ENCODE measurements around the gene PTPN18.

PTPN18 gene

DNA sequence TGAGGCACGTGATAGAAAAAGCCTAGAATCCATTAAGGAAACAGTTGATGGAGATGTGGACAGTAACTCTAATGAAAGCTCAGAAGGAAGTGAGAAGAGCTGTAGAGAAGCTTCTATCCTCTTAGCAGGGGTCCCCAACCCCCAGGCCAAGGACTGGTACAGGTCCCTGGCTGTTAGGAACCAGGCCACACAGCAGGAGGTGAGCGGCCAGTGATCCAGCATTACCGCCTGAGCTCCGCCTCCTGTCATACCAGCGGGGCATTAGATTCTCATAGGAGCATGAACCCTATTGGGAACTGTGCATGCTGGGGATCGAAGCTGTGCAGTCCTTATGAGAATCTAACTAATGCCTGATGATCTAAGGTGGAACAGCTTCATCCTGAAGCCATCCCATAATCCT is 21.8 kb upstream of the PTPN18 start:
- Histone ChIP-seq H3K27me3 (ENCODE audit: control insufficient read depth, insufficient read depth, low read length) (no peaks in the 10 kb centered on the region), H3K36me3 (ENCODE audit: control insufficient read depth, insufficient read depth, low read length) (peaks cover 6% of the 10 kb centered on the region)

DNA sequence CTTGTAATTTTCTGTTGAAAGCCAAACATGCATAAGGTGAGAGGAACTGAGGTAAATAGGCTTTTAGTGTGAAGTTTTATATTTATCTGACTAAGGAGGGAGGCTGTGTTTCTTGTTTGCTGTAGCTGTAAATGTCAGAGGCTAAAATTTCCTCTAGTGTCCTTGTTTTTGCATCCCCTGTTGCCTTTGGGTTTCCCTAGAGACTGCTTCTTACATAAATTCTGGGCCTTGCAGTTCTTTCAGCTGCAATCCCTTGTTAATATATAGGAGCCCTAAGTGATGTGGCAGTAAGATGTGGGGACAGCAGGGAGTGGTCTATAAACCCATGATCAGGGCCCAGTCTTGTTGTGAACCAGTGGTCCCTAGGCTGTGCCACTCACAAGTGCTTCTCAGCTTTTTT is 20.6 kb upstream of the PTPN18 start:
- H3K27ac ChIP-seq (ENCODE audit: low read depth, low read length) = no peak overlapping the region
- no peaks in the 10 kb centered on the region for H3K4me1 ChIP-seq (ENCODE audit: control insufficient read depth, insufficient read depth, low read length)
- no peaks in the 10 kb centered on the region for H3K27me3 ChIP-seq (ENCODE audit: control insufficient read depth, insufficient read depth, low read length)
- peaks cover 6% of the 10 kb centered on the region for H3K36me3 ChIP-seq (ENCODE audit: control insufficient read depth, insufficient read depth, low read length)
- H3K9ac ChIP-seq (ENCODE audit: low read length) = no peak overlapping the region
- no peak overlapping the region for H3K4me3 ChIP-seq (ENCODE audit: low read length)

More for the DNA sequence above, 21.8 kb upstream of the PTPN18 start:
- H3K4me1 ChIP-seq (ENCODE audit: control insufficient read depth, insufficient read depth, low read length) = no peaks in the 10 kb centered on the region
- no peak overlapping the region for H3K27ac ChIP-seq (ENCODE audit: low read depth, low read length)
- H3K4me3 ChIP-seq (ENCODE audit: low read length) = no peak overlapping the region
- H3K9ac ChIP-seq (ENCODE audit: low read length) = no peak overlapping the region

DNA sequence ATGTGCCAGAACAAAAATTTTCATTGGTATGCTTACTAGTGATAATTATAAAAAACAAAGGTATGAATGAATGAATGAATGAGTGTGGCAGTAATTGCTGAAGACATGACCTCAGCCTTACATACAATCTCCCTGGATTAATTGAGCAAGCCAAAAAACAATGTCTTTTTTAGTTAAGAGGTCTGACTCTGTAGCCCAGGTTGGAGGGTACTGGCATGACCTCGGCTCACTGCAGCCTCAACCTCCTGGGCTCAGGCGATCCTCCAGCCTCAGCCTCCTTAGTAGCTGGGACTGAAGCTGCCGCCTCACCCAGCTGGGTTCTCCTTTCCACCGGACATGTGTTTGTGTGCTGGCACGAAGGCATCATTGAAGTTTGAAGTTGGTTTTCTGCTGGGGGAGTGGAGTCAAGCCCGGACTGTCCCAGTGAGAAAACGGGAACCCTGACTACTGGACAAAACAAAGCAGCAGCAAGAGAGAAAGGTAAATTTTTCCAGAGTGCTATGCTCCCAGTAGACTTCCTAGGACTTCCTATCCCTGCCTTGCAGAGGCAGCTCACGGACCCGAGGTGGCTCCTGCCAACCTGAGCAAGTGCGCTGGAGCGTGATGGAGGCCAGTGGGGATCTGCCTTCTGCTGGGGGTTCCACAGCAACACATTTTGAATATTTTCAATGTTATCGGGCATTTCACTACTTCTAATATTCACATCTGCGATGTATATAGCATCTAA is 19.5 kb upstream of the PTPN18 start:
- Histone ChIP-seq H3K27ac (ENCODE audit: low read depth, low read length) (no peak overlapping the region), H3K9ac (ENCODE audit: low read length) (no peak overlapping the region)

DNA sequence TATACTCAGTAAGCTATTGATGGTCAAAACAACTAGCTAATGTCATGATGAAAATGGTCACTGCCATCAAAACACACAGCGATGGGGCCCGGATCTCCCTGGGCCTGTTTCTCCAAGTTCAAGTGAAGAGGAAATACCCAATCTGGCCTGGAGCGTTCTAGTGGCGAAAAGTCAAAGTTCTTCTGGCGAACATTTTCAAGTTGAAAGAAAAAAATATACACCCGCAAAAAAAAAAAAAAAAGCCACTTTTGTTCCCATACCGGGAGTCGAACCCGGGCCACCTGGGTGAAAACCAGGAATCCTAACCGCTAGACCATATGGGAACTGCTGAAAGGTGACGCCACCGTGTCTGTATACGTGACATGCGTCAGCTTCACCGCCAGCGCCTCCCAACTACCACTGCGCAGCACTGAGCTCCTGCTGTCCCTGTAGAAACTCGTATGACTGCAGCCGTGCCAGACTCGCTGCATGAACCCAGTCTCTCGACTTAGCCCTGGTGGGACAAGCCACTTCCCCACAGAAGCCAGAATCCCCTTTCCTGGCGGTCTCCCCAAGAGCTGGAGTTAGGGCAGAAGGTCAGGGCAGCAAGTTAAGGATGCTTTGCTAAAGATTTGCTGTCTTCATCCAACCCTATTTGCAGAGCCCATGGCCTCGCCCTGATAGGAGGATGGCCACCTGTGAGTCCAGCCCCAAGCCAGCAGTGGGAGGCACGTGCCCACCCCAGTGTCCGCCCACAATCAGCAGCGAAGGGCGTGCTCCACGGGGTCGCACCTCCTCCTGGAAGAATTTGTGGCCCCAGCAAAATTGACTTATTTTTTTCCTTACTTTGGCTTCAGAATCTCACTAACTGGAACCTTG is 18.8 kb upstream of the PTPN18 start:
- H3K27me3 ChIP-seq (ENCODE audit: control insufficient read depth, insufficient read depth, low read length) = no peaks in the 10 kb centered on the region
- peaks cover 6% of the 10 kb centered on the region for H3K36me3 ChIP-seq (ENCODE audit: control insufficient read depth, insufficient read depth, low read length)
- no peaks in the 10 kb centered on the region for H3K4me1 ChIP-seq (ENCODE audit: control insufficient read depth, insufficient read depth, low read length)
- H3K9ac ChIP-seq (ENCODE audit: low read length) = no peak overlapping the region
- H3K27ac ChIP-seq (ENCODE audit: low read depth, low read length) = no peak overlapping the region
- peak overlapping the region; percentile 25 for H3K4me3 ChIP-seq (ENCODE audit: low read length)

More for the DNA sequence above, 19.5 kb upstream of the PTPN18 start:
- Histone ChIP-seq H3K4me3 (ENCODE audit: low read length) (no peak overlapping the region), H3K27me3 (ENCODE audit: control insufficient read depth, insufficient read depth, low read length) (no peaks in the 10 kb centered on the region), H3K36me3 (ENCODE audit: control insufficient read depth, insufficient read depth, low read length) (peaks cover 6% of the 10 kb centered on the region), H3K4me1 (ENCODE audit: control insufficient read depth, insufficient read depth, low read length) (no peaks in the 10 kb centered on the region)

DNA sequence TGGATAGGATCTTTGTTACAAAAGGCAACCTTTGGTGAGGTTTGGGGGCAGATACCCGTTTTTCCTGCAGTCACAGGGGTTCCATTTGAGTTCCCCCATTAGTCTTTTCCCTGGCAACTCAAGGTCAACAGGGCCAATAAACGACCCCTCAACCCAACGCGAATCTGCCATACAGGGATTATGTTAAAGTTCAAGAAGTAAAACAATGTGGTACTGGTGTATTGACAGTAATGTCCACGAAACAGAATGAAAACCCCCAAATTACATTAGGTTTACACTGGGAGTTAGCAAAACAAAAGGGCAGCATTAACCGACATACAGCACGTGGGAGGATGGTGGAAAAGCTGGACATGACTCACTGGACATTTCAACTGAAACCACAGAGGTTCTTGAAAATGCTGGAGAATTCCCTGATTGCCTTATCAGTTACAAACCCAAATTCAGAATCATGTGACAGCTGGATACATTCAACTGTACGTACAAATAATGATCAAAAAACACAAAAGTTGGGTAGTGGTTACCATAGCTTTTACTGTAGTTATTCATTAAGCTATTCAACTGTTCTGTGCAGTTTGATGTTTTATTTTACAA is 18.0 kb upstream of the PTPN18 start:
- Histone ChIP-seq H3K4me3 (ENCODE audit: low read length) (no peak overlapping the region), H3K36me3 (ENCODE audit: control insufficient read depth, insufficient read depth, low read length) (peaks cover 6% of the 10 kb centered on the region), H3K27ac (ENCODE audit: low read depth, low read length) (no peak overlapping the region), H3K9ac (ENCODE audit: low read length) (no peak overlapping the region), H3K27me3 (ENCODE audit: control insufficient read depth, insufficient read depth, low read length) (no peaks in the 10 kb centered on the region), H3K4me1 (ENCODE audit: control insufficient read depth, insufficient read depth, low read length) (no peaks in the 10 kb centered on the region)

DNA sequence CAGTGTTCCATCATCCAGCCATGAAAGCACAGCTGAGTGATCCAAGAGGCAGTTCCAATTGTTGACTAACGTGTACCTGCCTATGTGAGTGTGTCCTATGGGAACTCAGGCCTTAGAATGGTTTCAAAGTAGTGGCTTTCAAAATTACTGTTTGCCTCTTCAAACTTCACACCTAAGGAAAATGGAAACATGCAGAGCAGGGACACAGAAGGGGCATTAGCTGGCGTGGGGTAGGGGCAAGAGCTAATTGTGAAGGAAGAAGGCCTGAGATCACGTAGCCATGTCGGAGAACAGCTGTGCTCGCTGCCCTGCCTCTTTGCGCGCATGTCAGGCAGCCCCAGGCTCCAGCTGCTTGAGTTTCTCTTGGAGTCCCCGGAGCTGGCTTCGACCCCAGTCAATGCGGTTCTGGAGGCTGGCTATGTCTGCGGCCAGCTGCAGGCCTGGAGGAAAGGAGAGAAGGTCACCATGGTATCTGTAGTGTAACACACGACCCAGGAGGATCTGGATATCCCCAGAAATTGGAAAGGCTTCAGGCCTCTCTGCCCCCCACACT is 17.0 kb upstream of the PTPN18 start:
- peaks cover 6% of the 10 kb centered on the region for H3K36me3 ChIP-seq (ENCODE audit: control insufficient read depth, insufficient read depth, low read length)
- no peaks in the 10 kb centered on the region for H3K27me3 ChIP-seq (ENCODE audit: control insufficient read depth, insufficient read depth, low read length)
- no peak overlapping the region for H3K27ac ChIP-seq (ENCODE audit: low read depth, low read length)
- no peak overlapping the region for H3K9ac ChIP-seq (ENCODE audit: low read length)
- H3K4me1 ChIP-seq (ENCODE audit: control insufficient read depth, insufficient read depth, low read length) = no peaks in the 10 kb centered on the region
- no peak overlapping the region for H3K4me3 ChIP-seq (ENCODE audit: low read length)

DNA sequence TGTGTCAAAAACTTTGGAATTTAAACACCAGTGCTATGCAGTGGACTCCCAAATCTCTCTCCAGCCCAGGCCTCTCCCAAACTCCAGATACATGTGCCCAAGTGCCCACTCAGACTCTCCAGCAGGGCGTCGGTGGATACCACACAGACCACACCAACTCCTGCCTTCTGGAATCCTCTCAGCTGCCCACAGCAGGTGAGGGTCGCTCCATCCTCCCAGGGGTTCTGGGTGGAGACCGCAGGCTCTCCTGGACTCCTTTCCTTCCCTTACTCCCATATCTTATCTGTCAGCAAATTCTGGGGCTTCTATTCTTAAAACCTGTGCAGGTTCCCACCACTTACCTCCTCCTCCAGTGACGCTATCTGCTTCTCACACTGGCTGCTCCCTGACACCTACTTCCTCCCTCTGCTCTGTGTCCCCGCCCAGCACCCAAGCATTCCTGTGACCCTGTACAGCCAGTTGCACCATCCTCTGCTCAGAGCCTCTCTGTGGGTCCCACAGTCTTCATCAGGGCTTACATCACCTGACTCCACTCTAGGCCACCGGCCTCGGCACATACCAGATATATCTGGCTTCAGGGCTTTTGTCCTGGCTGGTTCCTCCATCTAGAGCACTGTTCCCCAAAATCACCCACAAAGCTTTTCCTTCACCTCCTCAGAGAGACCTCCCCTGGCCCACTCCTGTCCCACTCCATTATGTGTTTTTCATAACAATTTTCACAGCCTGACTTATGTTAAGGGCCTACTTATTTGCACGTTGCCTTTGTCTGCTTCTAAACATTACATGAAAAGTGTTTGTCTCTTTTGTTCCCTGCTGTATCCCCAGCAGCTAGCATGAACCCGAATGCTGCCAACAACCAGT is 15.7 kb upstream of the PTPN18 start:
- H3K9ac ChIP-seq (ENCODE audit: low read length) = no peak overlapping the region
- no peak overlapping the region for H3K4me3 ChIP-seq (ENCODE audit: low read length)
- H3K27ac ChIP-seq (ENCODE audit: low read depth, low read length) = no peak overlapping the region
- H3K36me3 ChIP-seq (ENCODE audit: control insufficient read depth, insufficient read depth, low read length) = peaks cover 15% of the 10 kb centered on the region
- no peaks in the 10 kb centered on the region for H3K4me1 ChIP-seq (ENCODE audit: control insufficient read depth, insufficient read depth, low read length)
- no peaks in the 10 kb centered on the region for H3K27me3 ChIP-seq (ENCODE audit: control insufficient read depth, insufficient read depth, low read length)

DNA sequence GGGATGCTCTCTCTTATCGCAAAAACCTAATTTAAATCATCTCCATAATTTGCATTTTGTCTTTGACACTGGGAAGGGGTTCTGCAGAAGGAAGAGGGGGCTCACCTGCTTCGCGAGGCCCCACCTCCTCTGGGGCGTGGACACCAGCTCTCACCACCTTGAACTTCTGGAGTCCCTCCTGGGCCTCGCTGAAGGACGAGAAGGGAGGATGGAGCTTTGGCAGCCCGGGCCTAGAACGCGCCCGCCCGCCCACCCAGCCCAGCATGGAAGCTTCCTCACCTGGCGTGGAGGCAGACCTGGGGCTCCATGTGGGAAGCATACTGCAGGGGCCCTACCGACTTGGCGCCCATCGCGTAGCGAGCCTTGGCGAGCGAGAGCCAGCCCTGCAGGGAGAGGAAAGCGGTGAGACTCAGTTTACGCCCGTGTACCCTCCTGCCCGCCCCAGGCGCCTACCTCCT is 14.3 kb upstream of the PTPN18 start:
- Histone ChIP-seq H3K9ac (ENCODE audit: low read length) (peak overlapping the region; percentile 81), H3K4me3 (ENCODE audit: low read length) (peak overlapping the region; percentile 99), H3K27me3 (ENCODE audit: control insufficient read depth, insufficient read depth, low read length) (no peaks in the 10 kb centered on the region), H3K27ac (ENCODE audit: low read depth, low read length) (peak overlapping the region; percentile 97), H3K36me3 (ENCODE audit: control insufficient read depth, insufficient read depth, low read length) (peaks cover 29% of the 10 kb centered on the region), H3K4me1 (ENCODE audit: control insufficient read depth, insufficient read depth, low read length) (no peaks in the 10 kb centered on the region)

DNA sequence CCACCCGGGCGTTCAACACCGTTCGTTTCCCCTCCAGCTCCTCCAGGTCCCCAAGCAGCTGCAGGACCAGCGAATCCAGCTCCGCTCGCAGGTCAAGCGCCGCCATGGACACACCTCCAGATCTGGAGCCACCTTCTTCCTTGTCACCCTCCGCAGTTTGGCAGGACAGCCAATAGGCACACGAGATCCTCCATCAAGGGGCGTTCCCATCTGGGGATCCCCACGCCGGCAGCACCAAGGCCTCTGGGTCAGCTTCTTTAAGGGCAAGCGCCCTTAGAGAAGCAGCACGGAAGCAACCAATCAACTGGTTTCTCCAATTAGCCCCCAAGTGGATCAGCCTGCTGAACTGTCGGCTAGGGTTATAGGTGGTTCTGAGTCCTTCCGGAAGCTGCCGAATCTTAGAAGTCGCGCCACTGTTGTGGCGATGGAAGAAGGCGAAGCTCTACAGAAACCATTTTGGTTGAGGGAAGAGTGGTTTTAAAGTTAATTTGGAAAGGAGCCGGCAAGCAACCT is 13.8 kb upstream of the PTPN18 start:
- Histone ChIP-seq H3K9ac (ENCODE audit: low read length) (peak overlapping the region; percentile 81), H3K27ac (ENCODE audit: low read depth, low read length) (peak overlapping the region; percentile 97), H3K4me3 (ENCODE audit: low read length) (peak overlapping the region; percentile 99), H3K4me1 (ENCODE audit: control insufficient read depth, insufficient read depth, low read length) (no peaks in the 10 kb centered on the region), H3K27me3 (ENCODE audit: control insufficient read depth, insufficient read depth, low read length) (no peaks in the 10 kb centered on the region), H3K36me3 (ENCODE audit: control insufficient read depth, insufficient read depth, low read length) (peaks cover 33% of the 10 kb centered on the region)

DNA sequence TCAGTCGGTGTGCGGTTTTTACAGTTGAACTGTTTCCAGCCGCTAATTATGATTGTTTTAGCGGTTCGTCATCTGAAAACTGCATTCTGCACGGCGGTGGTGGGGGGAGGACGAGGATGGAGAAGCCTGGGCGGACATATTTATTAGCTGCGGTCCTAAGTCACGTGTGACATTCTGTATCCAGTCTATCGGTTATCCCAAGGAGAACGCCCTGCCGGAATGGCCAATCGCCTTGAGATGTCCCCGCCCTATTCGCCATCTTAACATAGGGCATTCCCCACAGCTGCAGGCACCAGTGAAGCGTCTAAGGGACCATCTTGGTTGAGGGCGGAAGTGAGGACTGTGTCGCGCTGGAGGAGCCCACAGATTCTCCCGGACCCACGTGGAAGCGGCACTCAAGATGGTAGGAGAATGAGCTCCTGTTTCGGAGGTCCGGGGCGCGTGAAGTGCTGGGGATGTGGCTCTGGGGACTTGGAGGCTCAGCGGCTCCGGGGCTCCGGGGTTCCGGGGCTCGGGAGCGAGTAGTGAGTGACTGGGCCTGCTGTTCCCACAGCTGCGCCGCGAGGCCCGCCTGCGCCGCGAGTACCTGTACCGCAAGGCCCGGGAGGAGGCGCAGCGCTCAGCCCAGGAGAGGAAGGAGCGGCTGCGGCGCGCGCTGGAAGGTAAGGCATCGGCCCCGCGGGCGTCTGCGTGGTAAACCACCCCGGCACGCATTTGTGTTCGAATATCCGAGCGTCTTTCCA is 13.2 kb upstream of the PTPN18 start, which contains the start of gene IMP4:
Gene IMP4, plus strand, starts transcription at position 365 of the 743 bp plus-strand sequence. Its CDS starts 36 bp downstream, at position 401.
- H3K4me3 ChIP-seq (ENCODE audit: low read length) = peak within 1 kb of the TSS; percentile 99
- peak within 1 kb of the TSS; percentile 97 for H3K27ac ChIP-seq (ENCODE audit: low read depth, low read length)
- no peaks in the 10 kb centered on the region for H3K27me3 ChIP-seq (ENCODE audit: control insufficient read depth, insufficient read depth, low read length)
- H3K4me1 ChIP-seq (ENCODE audit: control insufficient read depth, insufficient read depth, low read length) = no peaks in the 10 kb centered on the region
- H3K9ac ChIP-seq (ENCODE audit: low read length) = peak within 1 kb of the TSS; percentile 81
- peaks cover 35% of the 10 kb centered on the region for H3K36me3 ChIP-seq (ENCODE audit: control insufficient read depth, insufficient read depth, low read length)

DNA sequence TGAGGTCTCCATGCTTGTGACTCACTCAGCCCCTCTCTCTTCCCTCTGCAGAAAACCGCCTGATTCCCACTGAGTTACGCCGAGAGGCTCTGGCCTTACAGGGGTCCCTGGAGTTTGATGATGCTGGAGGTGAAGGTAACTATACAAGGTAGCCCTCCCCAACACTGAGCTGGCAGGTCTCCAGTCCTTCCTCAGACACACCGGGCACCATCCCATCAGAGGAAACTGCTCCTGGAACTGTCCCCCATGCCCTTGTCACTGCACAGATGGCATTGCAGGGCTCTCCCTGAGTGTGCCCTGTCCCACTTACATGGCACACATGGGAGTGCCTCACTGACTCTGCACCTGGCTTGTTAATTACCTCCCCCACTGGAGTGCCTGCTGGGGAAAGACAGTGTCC is 11.3 kb upstream of the PTPN18 start:
- Histone ChIP-seq H3K27ac (ENCODE audit: low read depth, low read length) (no peak overlapping the region), H3K4me1 (ENCODE audit: control insufficient read depth, insufficient read depth, low read length) (no peaks in the 10 kb centered on the region), H3K9ac (ENCODE audit: low read length) (no peak overlapping the region), H3K27me3 (ENCODE audit: control insufficient read depth, insufficient read depth, low read length) (no peaks in the 10 kb centered on the region), H3K36me3 (ENCODE audit: control insufficient read depth, insufficient read depth, low read length) (peaks cover 33% of the 10 kb centered on the region), H3K4me3 (ENCODE audit: low read length) (no peak overlapping the region)
